Panc1 (cell line): ENCODE data around the gene PDE4A. TPM values are rescaled to one million over a fixed set of nuclear protein-coding genes. Genes with fewer than 3 reads are reported as not detected.

ENCODE experiments used
- ATAC-seq: fragments of 200-7000 bp; cut with Tn5 transposase; 2 replicates; pipeline ENCODE4 v1.9.1; 2020; ENCODE audit warnings: mild to moderate bottlenecking, moderate library complexity
- BruUV-seq: library from RNA; stranded (reverse); fragments of 400-500 nt; replicated peaks from 2 replicates; lab custom pipeline; 2021; lab: Mats Ljungman, UMichigan
- CTCF ChIA-PET: fragments of 300-600 bp; sonication (Branson Sonifier 250); formaldehyde crosslinking; loops from one replicate; lab custom pipeline; 2022; ENCODE audit warnings: antibody characterized with exemption; lab: Charles Lee
- POLR2A ChIA-PET: fragments of 300-600 bp; sonication (Branson Sonifier 250); formaldehyde crosslinking; loops from one replicate; lab custom pipeline; 2022; ENCODE audit warnings: antibody characterized with exemption; lab: Charles Lee
- DNase-seq: peaks from one replicate; pipeline ENCODE4 v3.0.0-alpha.2; 2010; ENCODE audit warnings: low read depth, low spot score
- H3K27ac ChIP-seq: 2 replicates; pipeline ENCODE4 v1.5.1; 2011; ENCODE audit warnings: mild to moderate bottlenecking, low read length, inconsistent platforms
- H3K27me3 ChIP-seq: fragments of 200-500 bp; sonication (Bioruptor generic); 2 replicates; pipeline ENCODE4 v1.6.0; 2014; ENCODE audit warnings: low read length, inconsistent platforms; ENCODE audit not compliant: control insufficient read depth, insufficient read depth
- H3K36me3 ChIP-seq: fragments of 200-500 bp; sonication (Bioruptor generic); 2 replicates; pipeline ENCODE4 v1.5.1; 2014; ENCODE audit warnings: inconsistent platforms, mild to moderate bottlenecking, low read length, moderate library complexity; ENCODE audit not compliant: control insufficient read depth, insufficient read depth
- H3K4me1 ChIP-seq: 2 replicates; pipeline ENCODE4 v1.5.1; 2011; ENCODE audit warnings: inconsistent platforms, mild to moderate bottlenecking, low read length, moderate library complexity; ENCODE audit not compliant: control insufficient read depth, insufficient read depth
- H3K4me3 ChIP-seq, 2 experiments: 2 replicates each; pipeline ENCODE4 v1.5.1; 2011 to 2012; ENCODE audit warnings: low read depth in 2 of 2, low read length in 2 of 2, mild to moderate bottlenecking in 2 of 2, inconsistent platforms in 1 of 2, moderate library complexity in 1 of 2
- H3K9me3 ChIP-seq: fragments of 200-500 bp; sonication (Bioruptor generic); 2 replicates; pipeline ENCODE4 v1.5.1; 2014; ENCODE audit warnings: low read depth, mild to moderate bottlenecking, inconsistent platforms, low read length, moderate library complexity; ENCODE audit not compliant: control insufficient read depth, insufficient read depth
- CTCF ChIP-seq: fragments of 450-650 bp; IDR thresholded peaks from 2 replicates; pipeline ENCODE4 v1.5.1; 2017; ENCODE audit warnings: mild to moderate bottlenecking
- POLR2AphosphoS5 ChIP-seq: IDR thresholded peaks from 2 replicates; pipeline ENCODE4 v1.6.1; 2012; ENCODE audit warnings: mild to moderate bottlenecking, low read depth, low read length, moderate library complexity
- REST ChIP-seq, 2 experiments: IDR thresholded peaks; 2 replicates each; pipeline ENCODE4 v1.6.1; 2011 to 2012; ENCODE audit warnings: low read depth in 2 of 2, control low read depth in 1 of 2, low read length in 1 of 2, mild to moderate bottlenecking in 1 of 2, moderate library complexity in 1 of 2; ENCODE audit not compliant: insufficient read depth in 1 of 2
- SIN3A ChIP-seq: IDR thresholded peaks from 2 replicates; pipeline ENCODE4 v1.6.1; 2012; ENCODE audit warnings: low read depth, mild to moderate bottlenecking, low read length, moderate library complexity, borderline replicate concordance; ENCODE audit not compliant: insufficient read depth
- TCF7L2 ChIP-seq: IDR thresholded peaks from 2 replicates; pipeline ENCODE4 v1.6.1; 2011; ENCODE audit warnings: mild to moderate bottlenecking, low read depth, low read length, inconsistent platforms
- in situ Hi-C: cut with HindIII; loops from 2 replicates; pipeline ENCODE4 v1.10.0; 2016; ENCODE audit warnings: low sequenced_read_pairs, low pct_unique_long_range_greater_than_20kb
- intact Hi-C: fragments of 100-400 bp; cut with micrococcal nuclease; formaldehyde crosslinking; loops from one replicate; pipeline ENCODE4 v1.10.0; 2022; ENCODE audit not compliant: unreplicated experiment
- total RNA-seq: library from RNA; stranded (reverse); gene quantifications from one replicate; pipeline ENCODE4 v1.2.1, GENCODE V29; 2021; ENCODE audit not compliant: unreplicated experiment

PDE4A gene
- total RNA-seq, 1 experiment from 2014 or later = 25.8 TPM

GRCh38 chr19:10450191-10450852 lies 30.0 kb downstream of the PDE4A start:
- Histone ChIP-seq H3K27me3 (no peaks in the 10 kb centered on the region), H3K27ac (no peak overlapping the region), H3K9me3 (no peaks in the 10 kb centered on the region), H3K36me3 (no peaks in the 10 kb centered on the region), H3K4me3 (no peak overlapping the region), H3K4me1 (no peaks in the 10 kb centered on the region)
- in situ Hi-C loops (no loop called here), intact Hi-C loops (no loop called here)
- TF ChIP-seq TCF7L2 (no peak), POLR2AphosphoS5 (no peak), SIN3A (no peak), CTCF (no peak), REST (IDR thresholded peaks at IDR 0.05; ENCODE audit: insufficient read depth in 1 of 2, low read depth in 2 of 2, low read length in 1 of 2) (no peak)
- ATAC-seq (no peak), DNase-seq (no peak)
- POLR2A ChIA-PET = no interaction called here
- no TSS peak for BruUV-seq
- CTCF ChIA-PET = interaction anchor here (0.6 kb wide), 1 partner anchor 1395 kb away, joined by 4 read pairs; no protein-coding TSS in a partner anchor

- H3K27ac ChIP-seq = no peak overlapping the region
- ChIA-PET CTCF (interaction anchor here (1.1 kb wide), 1 partner anchor 25 kb away, joined by 4 read pairs; no protein-coding TSS in a partner anchor), POLR2A (no interaction called here)
- DNase-seq (no peak), ATAC-seq (peak; percentile 82)
- intact Hi-C loops (no loop called here), in situ Hi-C loops (no loop called here)
- BruUV-seq = no TSS peak
- H3K4me1 ChIP-seq = no peaks in the 10 kb centered on the region
- no peak overlapping the region for H3K4me3 ChIP-seq
- no peaks in the 10 kb centered on the region for H3K36me3 ChIP-seq
- no peaks in the 10 kb centered on the region for H3K27me3 ChIP-seq
- TF ChIP-seq CTCF (no peak), REST (IDR thresholded peaks at IDR 0.05; ENCODE audit: insufficient read depth in 1 of 2, low read depth in 2 of 2, low read length in 1 of 2) (no peak), TCF7L2 (no peak), POLR2AphosphoS5 (no peak), SIN3A (no peak)
- no peaks in the 10 kb centered on the region for H3K9me3 ChIP-seq
Observed at GRCh38 chr19:10450853-10451609, 30.7 kb downstream of the PDE4A start.
